GM21529 (cell line): Measurements from ENCODE around the gene PHGDH.

ENCODE experiments used
- ATAC-seq: cut with Tn5 transposase; IDR thresholded peaks from one replicate; pipeline ENCODE4 v1.9.1; 2021; ENCODE audit not compliant: unreplicated experiment

The PHGDH gene

GRCh38 chr1:119752592-119752991 lies 40.9 kb downstream of the PHGDH start:
- no peak for ATAC-seq

DNA sequence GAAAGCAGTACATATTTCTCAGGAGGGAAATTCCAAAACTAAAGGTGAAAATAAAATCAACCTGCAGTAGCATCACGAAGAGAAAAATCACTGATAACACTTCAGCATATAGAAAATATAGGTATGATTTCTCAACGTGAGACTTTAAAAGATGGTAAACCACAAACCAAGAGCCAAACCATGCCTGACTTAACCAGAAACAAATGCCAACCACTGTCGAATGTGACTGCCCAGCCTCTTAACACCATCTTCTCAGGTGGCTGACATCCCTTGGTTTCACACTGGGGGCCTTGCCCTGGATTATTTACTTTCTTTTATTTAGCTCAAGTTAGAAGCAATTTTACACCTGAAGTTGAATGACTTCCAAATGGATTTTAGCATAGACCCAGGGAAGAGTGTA lies 46.9 kb downstream of the PHGDH start:
- ATAC-seq: no peak

DNA sequence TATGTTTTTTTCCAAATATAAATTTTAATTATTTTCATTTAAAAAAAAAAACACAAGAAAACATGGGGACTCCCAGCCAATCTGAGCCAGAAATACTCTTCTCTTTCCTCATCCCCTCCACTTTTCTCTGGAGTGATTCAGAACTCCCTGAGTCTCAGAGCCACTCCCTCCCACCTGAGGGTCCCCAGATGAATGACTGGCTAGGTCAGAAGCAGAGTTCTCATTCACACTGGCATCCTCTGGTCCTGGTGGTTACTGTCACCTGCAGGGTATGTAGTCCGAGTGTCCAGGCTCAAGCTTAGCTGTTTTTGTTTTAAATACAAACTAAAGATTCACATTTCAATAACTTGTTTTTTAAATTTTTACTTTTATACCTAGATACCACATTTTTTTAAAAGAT lies 50.7 kb downstream of the PHGDH start:
- no peak for ATAC-seq

DNA sequence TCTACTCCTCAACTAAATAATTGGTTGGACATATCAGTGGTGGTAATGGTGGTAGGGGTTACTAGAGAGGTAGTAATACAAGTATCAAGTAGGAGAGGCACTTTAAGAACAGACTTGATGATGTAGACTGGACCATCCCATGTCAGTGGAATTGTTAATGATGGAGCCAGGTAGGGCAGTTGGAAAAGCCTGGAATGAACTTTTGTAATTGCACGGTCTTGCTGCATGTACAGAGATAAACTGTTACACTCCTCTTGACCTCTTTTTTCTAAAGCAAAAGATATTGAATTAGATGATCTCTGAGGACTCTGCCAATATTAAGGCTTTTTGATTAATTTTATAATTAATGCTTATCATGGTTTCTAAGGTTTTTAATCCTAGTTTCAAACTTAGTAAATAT lies 51.2 kb downstream of the PHGDH start:
- no peak for ATAC-seq

GRCh38 chr1:119764220-119764619 lies 52.5 kb downstream of the PHGDH start:
- ATAC-seq: no peak

DNA sequence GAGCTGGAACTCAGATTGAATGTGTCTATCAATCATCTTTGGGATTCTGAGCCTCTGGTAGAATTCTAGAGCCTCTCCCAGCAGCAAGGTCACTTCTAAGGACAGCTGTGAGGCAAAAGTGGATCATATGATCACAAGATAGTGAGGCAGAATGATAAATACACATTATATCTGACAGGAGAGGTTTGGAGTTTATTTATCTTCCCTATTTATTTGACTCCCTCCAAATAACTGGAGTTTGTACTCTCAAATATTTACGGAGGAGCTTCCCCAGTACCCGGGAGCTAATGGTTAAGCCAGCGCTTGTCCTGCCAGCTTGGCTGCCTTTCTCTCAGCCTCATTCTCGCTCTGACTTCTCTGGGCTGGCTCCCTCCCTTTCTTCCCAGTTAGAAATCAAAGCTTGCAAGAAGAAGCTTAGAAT lies 54.6 kb downstream of the PHGDH start:
- no peak for ATAC-seq

GRCh38 chr1:119767486-119767885 lies 55.8 kb downstream of the PHGDH start:
- no peak for ATAC-seq

DNA sequence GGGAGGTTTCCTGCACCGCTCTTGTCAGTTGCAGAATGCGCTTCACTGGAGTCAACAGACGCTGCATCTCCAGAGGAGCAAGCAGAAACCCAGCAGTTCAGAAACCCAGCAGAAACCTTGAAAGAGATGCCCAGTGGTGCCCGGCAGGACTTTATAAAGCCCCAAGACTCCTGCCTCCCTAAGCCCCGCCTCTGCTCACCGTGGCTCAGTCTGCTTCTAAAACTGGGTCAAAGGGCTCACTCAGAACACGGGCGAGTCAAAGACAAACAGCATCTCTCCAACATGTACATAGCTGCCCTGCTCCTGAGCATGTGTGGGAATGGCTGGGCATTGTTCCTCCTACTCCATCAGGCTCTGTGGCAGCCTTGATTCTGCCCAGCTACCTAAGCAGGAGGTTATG lies 57.0 kb downstream of the PHGDH start, which contains the start of gene HMGCS2:
HMGCS2 (minus strand) TSS at position 128 of the 400 bp plus-strand sequence; CDS start at position 67, 61 bp downstream.
- no peak for ATAC-seq

DNA sequence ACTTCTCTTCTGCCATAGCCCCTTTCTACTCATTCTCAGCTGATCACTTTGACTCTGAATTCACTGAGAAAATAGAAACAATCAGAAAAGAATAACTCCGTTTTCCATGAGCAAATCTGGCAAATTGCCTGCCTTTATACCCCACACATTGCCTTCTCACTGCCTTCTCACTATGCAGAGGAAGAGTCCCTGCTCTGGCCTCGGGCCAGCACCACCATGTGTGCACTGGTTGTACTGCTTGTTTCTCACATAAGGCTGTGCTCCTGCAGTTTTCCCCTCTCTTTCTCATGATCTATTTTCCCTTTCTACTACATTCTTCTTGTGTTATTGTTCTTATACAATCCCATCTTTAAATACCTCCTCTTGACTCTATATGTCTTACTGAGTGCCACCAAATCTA lies 59.3 kb downstream of the PHGDH start:
- no peak for ATAC-seq

DNA sequence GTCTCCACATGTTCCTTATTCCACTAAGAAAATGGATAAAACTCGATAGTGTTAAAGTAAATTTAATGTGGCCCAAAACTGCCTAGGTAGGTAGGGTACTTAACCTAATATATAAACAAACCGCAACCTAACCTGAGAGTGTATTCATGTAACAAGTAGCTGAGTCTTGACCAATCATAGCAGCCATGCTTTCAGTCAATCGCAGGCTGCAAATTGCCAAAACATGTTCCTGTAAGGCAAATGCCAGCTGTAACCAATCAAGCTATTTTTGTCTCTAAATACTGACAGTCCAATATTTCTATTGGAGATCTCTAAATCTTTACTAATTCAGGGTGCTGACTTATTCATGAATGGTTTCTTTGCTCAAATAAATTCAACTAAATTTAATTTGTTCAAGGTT lies 60.0 kb downstream of the PHGDH start:
- ATAC-seq: no peak

DNA sequence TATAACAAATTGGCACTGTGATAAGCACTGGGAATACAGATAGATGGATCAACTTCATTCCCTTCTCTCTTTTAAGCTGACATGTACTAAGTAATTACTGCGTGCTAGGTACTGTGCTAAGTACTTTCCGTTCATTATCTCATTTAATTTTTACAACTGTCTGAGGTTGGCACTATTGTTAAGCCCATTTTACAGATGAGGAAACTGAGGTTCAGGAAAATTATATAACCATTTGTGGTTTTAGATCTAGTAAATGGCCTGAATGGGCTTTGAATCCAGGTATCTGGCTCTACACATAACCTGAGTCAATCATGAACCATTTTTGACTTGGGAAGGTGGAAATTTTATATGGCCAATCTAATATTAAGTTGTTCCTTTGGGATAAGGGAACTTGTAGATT lies 60.6 kb downstream of the PHGDH start:
- no peak for ATAC-seq

DNA sequence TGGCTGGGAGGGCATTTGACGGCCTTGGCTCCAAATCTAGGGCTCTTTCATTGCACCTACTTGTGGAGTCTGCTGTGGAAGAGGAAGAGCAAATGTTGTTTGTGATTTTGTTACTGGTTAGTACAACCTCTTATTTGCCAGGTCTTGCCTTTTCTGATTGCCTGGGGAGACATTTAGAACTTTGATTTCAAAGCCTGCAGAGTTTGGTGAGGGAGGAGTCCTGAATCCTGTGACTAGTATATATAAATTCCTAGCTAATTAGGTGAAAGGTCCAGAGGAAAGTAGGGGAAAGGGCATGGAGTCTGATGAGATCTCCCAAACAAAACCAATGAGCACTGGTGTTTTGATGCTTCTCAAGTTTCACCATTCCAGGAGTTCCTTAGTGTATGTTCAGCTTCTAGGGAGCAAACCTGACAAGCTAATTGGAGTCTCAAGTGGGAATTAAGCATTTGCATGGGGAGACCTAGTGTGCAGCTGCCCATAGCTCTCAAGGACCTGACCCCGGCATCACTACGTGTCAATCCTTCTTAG lies 62.0 kb downstream of the PHGDH start:
- no peak for ATAC-seq

DNA sequence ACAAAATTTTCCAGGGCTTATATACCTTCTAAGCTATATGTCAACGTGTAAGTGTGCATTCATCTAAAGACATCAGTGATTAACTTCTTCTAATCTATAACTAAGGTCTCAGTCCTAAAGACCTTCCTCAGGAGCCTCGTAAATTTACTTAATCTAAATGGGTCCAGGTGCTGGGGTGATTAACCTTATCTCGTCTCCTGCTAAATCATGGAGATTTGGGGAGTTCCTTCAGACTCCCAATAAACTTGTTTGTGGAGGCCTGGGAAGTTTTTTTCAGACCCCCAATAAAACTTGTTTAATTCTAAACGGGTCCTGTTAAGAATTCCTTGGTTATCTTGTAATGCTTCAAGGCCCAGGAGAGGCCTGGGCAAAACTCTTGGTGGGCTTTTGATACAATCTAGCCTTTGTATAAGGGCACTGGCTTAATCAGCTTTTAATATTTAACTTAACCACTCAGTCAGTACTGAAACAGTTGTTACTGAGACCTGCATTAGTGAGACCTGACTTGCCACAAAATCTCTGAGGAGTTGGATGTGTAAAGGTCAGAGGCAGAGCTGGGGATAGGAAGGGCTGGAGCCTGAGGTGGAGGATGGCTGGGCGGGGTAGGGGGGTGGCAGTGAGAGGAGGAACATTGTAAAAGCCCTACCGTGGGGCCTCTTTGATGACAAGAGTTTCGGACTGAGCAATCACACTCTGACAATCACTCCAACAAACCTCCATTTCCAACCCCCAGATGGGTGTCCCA lies 63.2 kb downstream of the PHGDH start:
- ATAC-seq: no peak

- ATAC-seq: no peak
Observed at GRCh38 chr1:119778359-119778758, 66.6 kb downstream of the PHGDH start.

GRCh38 chr1:119778886-119779560 lies 67.3 kb downstream of the PHGDH start:
- no peak for ATAC-seq

GRCh38 chr1:119779869-119780356 lies 68.2 kb downstream of the PHGDH start:
- ATAC-seq: no peak

DNA sequence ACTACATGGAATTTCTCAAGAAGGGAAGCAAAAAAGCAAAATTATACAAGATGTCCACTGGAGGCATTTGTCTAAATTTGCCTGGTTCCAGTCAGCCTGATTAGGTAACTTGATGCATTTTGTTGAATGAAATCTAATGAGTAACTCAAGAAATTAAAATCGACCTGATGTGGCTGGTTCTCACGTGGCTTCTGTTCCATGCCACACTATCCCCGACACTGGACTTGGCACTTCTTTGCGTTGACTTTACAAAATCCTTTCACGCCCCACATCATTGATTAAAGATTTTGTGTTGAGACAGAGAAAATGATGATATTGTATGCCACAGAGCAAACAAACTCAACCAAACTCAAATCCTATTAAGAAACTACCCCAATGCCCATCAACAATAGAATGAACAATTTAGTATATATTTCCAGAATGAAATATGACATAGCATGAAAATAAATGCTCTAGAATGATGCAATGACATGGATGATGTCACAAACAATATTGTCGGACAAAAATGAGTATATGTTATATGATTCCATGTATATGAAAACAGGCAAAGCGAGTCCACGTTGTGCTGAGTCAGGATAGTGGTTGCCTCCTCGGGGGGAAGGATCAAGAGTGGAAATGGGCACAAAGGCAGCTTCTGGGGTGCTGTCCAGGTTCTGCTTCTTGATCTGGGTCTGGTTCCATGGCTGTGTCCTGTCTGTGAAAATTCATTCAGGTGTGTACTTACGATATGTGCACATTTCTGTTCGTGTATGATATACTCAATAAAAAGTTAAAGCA lies 69.9 kb downstream of the PHGDH start:
- no peak for ATAC-seq

DNA sequence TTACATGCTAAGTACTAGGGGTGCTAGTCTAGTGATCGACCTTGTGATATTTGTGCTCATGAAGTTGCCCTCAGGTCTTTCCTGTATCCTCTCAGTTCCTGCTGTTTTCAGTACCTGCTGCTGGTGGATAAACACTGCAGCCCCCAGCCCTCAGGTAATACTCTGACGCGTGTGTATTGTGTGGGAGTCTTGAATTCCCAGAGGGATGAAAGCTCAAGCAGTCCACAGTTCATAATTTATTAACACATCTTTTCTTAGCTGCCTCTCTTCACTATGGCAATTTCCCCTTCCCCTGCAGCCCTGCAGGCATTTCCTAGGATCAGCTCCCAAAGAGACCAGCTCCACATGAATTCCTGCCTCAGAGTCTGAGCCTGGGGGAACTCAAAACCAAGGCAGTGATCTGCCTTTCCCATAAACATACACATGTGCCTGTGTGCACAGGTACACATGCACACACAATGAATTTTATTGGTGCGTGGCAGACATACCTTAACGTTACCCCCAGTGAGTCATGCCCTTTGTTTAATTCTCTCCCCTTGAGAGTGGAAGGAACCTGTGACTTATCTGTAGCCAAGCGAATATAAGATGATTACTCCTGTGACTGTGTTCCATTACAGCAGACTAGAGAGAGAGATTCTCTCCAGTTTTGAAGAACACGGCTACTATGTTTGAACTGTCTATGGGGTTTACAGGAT lies 71.0 kb downstream of the PHGDH start:
- no peak for ATAC-seq

GRCh38 chr1:119783354-119784185 lies 71.8 kb downstream of the PHGDH start:
- no peak for ATAC-seq
